B cell (primary cell): ENCODE data around the gene MBOAT7. TPM values are rescaled to one million over a fixed set of nuclear protein-coding genes. Genes with fewer than 3 reads are reported as not detected.

ENCODE experiments used
- ATAC-seq: fragments of 200-7000 bp; cut with Tn5 transposase; one replicate; pipeline ENCODE4 v1.10.0; 2021; ENCODE audit warnings: low read depth, mild to moderate bottlenecking, moderate number of reproducible peaks, moderate library complexity
- CTCF ChIA-PET: fragments of 350-600 bp; sonication (Branson Sonifier 250); formaldehyde crosslinking; loops from one replicate; lab custom pipeline; 2021; ENCODE audit warnings: antibody characterized with exemption, inconsistent platforms; lab: Charles Lee
- POLR2A ChIA-PET: fragments of 350-600 bp; sonication (Branson Sonifier 250); formaldehyde crosslinking; loops from one replicate; lab custom pipeline; 2021; ENCODE audit warnings: antibody characterized with exemption; lab: Charles Lee
- DNase-seq: peaks from one replicate; pipeline ENCODE4 v3.0.0; 2013
- H2AFZ ChIP-seq: 2 replicates; pipeline ENCODE4 v1.6.1; 2012; ENCODE audit warnings: mild to moderate bottlenecking, low read depth, low read length; ENCODE audit not compliant: insufficient read depth, poor library complexity, severe bottlenecking
- H3K27ac ChIP-seq, 2 donors: 1 replicate in 1 of 2; 2 replicates in 1 of 2; pipeline ENCODE4 v1.5.1; 2012 to 2013; ENCODE audit warnings: low read length in 2 of 2, mild to moderate bottlenecking in 2 of 2, moderate library complexity in 1 of 2
- H3K27me3 ChIP-seq, 4 experiments: fragments of 200-600 bp in 1 of 4; sonication (generic) in 1 of 4; replicated peaks in 1 of 4; 1 replicate in 2 of 4; 2 replicates in 2 of 4; pipeline versions ENCODE4 v1.6.1 to v1.7.0; 2013 to 2016; ENCODE audit warnings: low read length in 3 of 4, mild to moderate bottlenecking in 2 of 4, mixed read lengths in 1 of 4, moderate library complexity in 1 of 4; ENCODE audit not compliant: insufficient read depth in 4 of 4, control insufficient read depth in 3 of 4; ENCODE audit errors: control extremely low read depth in 1 of 4
- H3K36me3 ChIP-seq, 2 experiments: replicated peaks in 1 of 2; 1 replicate in 1 of 2; 2 replicates in 1 of 2; pipeline versions ENCODE4 v1.6.1 to v1.7.1; 2013; ENCODE audit warnings: low read length in 1 of 2; ENCODE audit not compliant: insufficient read depth in 2 of 2, control insufficient read depth in 1 of 2; ENCODE audit errors: control extremely low read depth in 1 of 2, extremely low read depth in 1 of 2
- H3K4me1 ChIP-seq, 2 donors: fragments of 200-600 bp in 1 of 2; sonication (generic) in 1 of 2; 1 replicate in 1 of 2; 2 replicates in 1 of 2; pipeline versions ENCODE4 v1.5.1 to v1.6.1; 2013 to 2017; ENCODE audit warnings: low read length in 2 of 2; ENCODE audit not compliant: control insufficient read depth in 2 of 2, insufficient read depth in 2 of 2
- H3K4me2 ChIP-seq: replicated peaks from 2 replicates; pipeline ENCODE3; 2012; ENCODE audit warnings: mild to moderate bottlenecking, low read depth, low read length; ENCODE audit not compliant: poor library complexity, severe bottlenecking
- H3K4me3 ChIP-seq, 5 experiments: fragments of 200-600 bp in 1 of 5; sonication (generic) in 1 of 5; 1 replicate in 3 of 5; 2 replicates in 2 of 5; pipeline versions ENCODE4 v1.5.1 to v1.7.0; 2011 to 2016; ENCODE audit warnings: low read length in 4 of 5, mild to moderate bottlenecking in 4 of 5, low read depth in 2 of 5, control low read depth in 1 of 5, moderate library complexity in 1 of 5; ENCODE audit not compliant: insufficient read depth in 1 of 5; ENCODE audit errors: control extremely low read depth in 1 of 5, extremely low read depth in 1 of 5
- H3K79me2 ChIP-seq: fragments of 200-600 bp; sonication (generic); one replicate; pipeline ENCODE4 v1.6.0; 2016; ENCODE audit warnings: low read length; ENCODE audit not compliant: control insufficient read depth, insufficient read depth
- H3K9ac ChIP-seq: fragments of 200-600 bp; sonication (generic); 2 replicates; pipeline ENCODE4 v1.6.1; 2017; ENCODE audit warnings: mild to moderate bottlenecking, low read length, moderate library complexity
- H3K9me3 ChIP-seq, 3 donors: one replicate each; pipeline versions ENCODE4 v1.6.1 to v1.7.1; 2013; ENCODE audit warnings: low read length in 2 of 3; ENCODE audit not compliant: control insufficient read depth in 2 of 3, insufficient read depth in 1 of 3; ENCODE audit errors: control extremely low read depth in 1 of 3
- H4K20me1 ChIP-seq: 2 replicates; pipeline ENCODE4 v1.6.0; 2012; ENCODE audit warnings: mild to moderate bottlenecking, low read length; ENCODE audit not compliant: insufficient read depth, control insufficient read depth, poor library complexity, severe bottlenecking
- H3K27ac Mint-ChIP-seq: one replicate; pipeline ENCODE4 v1.8.0; 2021; ENCODE audit warnings: mixed read lengths
- H3K27me3 Mint-ChIP-seq: one replicate; pipeline ENCODE4 v1.8.0; 2021; ENCODE audit warnings: mixed read lengths
- H3K4me1 Mint-ChIP-seq: one replicate; pipeline ENCODE4 v1.8.0; 2021; ENCODE audit warnings: mixed read lengths
- H3K4me3 Mint-ChIP-seq: one replicate; pipeline ENCODE4 v1.8.0; 2021; ENCODE audit warnings: mixed read lengths
- H3K9me3 Mint-ChIP-seq: one replicate; pipeline ENCODE4 v1.8.0; 2022; ENCODE audit warnings: mixed read lengths; ENCODE audit not compliant: insufficient read depth
- EZH2 ChIP-seq: IDR thresholded peaks from 2 replicates; pipeline ENCODE4 v1.6.1; 2012; ENCODE audit warnings: borderline replicate concordance, low read depth, mild to moderate bottlenecking, moderate library complexity, low read length; ENCODE audit not compliant: insufficient read depth, poor library complexity, severe bottlenecking
- WGBS: methylation state at CpG from one replicate; pipeline ENCODE4 v1.1.5; 2013; ENCODE audit warnings: missing lambda C conversion rate; ENCODE audit not compliant: insufficient coverage; 5-methylcytosine and 5-hydroxymethylcytosine counted together
- intact Hi-C: fragments of 100-400 bp; cut with micrococcal nuclease; formaldehyde crosslinking; loops from one replicate; pipeline ENCODE4 v1.10.0; 2022
- polyA plus RNA-seq: library from polyadenylated mRNA; depleted of rRNA; stranded (reverse); fragments of >200 nt; gene quantifications from 2 replicates; pipeline ENCODE4 v1.2.3, GENCODE V29; 2012
- total RNA-seq, 2 donors: library from RNA; stranded (reverse); fragments of 120-200 nt in 1 of 2; gene quantifications; 1 replicate in 1 of 2; 2 replicates in 1 of 2; pipeline versions ENCODE4 v1.2.3 to v1.2.4, GENCODE V29; 2013 to 2022
- TF ChIP-seq, protein P1 (sequence below): fragments of 200-600 bp; IDR thresholded peaks from one replicate; pipeline ENCODE4 v1.8.0; 2022; ENCODE audit warnings: antibody characterized with exemption, mild to moderate bottlenecking

Gene MBOAT7
- total and polyA plus RNA-seq, 2 donors (not counting 1 experiment from before 2014, with no cell fraction given) = 22.3 to 34.8 TPM

DNA sequence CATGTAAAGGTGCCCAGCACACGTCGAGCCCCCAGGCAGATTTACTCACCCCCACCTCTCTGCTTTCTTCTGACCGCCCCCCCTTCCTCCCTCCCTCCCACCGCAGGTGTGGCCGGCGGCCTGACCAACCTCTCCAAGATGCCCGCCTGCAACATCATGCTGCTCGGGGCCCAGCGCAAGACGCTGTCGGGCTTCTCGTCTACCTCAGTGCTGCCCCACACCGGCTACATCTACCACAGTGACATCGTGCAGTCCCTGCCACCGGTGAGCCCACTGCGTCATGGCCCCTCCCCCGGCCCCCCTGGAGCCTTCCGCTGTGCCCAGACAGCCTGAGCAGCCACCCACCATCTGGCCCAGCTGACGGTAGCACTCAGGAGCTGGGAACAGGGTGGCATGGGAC is 65.0 kb downstream of the MBOAT7 start:
- DNase-seq (no peak), ATAC-seq (no peak)
- intact Hi-C loops = no loop called here
- WGBS = 94% methylated on average over 17 of the region's 19 CpGs
- H3K4me1 Mint-ChIP-seq = no peaks in the 10 kb centered on the region
- no peaks in the 10 kb centered on the region for H3K4me1 ChIP-seq
- H3K9ac ChIP-seq = no peak overlapping the region
- H3K27me3 ChIP-seq = no peaks in the 10 kb centered on the region
- no peaks in the 10 kb centered on the region for H3K9me3 Mint-ChIP-seq
- no peaks in the 10 kb centered on the region for H3K27me3 Mint-ChIP-seq
- H3K4me2 ChIP-seq = no peak overlapping the region
- no peaks in the 10 kb centered on the region for H3K9me3 ChIP-seq
- H4K20me1 ChIP-seq = peaks cover 8% of the 10 kb centered on the region
- no peak overlapping the region for H3K4me3 ChIP-seq
- peaks cover 7 to 76% of the 10 kb centered on the region in 2 experiments for H3K36me3 ChIP-seq
- ChIA-PET CTCF (interaction anchor here (0.6 kb wide), 1 partner anchor 525 kb away, joined by 3 read pairs; no protein-coding TSS in a partner anchor), POLR2A (no interaction called here)
- peaks cover 6% of the 10 kb centered on the region for H3K79me2 ChIP-seq
- TF ChIP-seq, protein P1, sequence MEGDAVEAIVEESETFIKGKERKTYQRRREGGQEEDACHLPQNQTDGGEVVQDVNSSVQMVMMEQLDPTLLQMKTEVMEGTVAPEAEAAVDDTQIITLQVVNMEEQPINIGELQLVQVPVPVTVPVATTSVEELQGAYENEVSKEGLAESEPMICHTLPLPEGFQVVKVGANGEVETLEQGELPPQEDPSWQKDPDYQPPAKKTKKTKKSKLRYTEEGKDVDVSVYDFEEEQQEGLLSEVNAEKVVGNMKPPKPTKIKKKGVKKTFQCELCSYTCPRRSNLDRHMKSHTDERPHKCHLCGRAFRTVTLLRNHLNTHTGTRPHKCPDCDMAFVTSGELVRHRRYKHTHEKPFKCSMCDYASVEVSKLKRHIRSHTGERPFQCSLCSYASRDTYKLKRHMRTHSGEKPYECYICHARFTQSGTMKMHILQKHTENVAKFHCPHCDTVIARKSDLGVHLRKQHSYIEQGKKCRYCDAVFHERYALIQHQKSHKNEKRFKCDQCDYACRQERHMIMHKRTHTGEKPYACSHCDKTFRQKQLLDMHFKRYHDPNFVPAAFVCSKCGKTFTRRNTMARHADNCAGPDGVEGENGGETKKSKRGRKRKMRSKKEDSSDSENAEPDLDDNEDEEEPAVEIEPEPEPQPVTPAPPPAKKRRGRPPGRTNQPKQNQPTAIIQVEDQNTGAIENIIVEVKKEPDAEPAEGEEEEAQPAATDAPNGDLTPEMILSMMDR = no peak
- no peak for TF ChIP-seq EZH2
- H3K27ac ChIP-seq = no peak overlapping the region
- no peak overlapping the region for H3K4me3 Mint-ChIP-seq
- H3K27ac Mint-ChIP-seq = no peak overlapping the region
- no peak overlapping the region for H2AFZ ChIP-seq

DNA sequence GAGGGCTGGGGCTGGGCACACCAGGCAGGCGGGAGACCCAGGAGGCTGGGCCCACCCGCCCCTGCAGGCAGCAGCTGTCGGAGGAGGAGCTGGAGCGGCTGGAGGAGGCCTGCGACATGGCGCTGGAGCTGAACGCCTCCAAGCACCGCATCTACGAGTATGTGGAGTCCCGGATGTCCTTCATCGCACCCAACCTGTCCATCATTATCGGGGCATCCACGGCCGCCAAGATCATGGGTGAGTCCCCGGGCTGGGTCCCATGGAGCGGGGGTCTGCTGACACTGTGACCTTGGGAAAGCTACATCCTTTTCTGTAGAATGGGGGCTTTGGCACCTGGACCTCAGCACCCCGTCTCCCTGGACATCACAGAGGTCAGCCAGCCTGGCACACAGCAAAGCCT is 65.7 kb downstream of the MBOAT7 start:
- Mint-ChIP-seq H3K9me3 (no peaks in the 10 kb centered on the region), H3K27ac (no peak overlapping the region), H3K4me1 (no peaks in the 10 kb centered on the region), H3K27me3 (no peaks in the 10 kb centered on the region), H3K4me3 (no peak overlapping the region)
- intact Hi-C loops = no loop called here
- CTCF ChIA-PET = no interaction called here
- Histone ChIP-seq H4K20me1 (peaks cover 9% of the 10 kb centered on the region), H3K27me3 (no peaks in the 10 kb centered on the region), H3K9ac (no peak overlapping the region), H2AFZ (no peak overlapping the region), H3K27ac (no peak overlapping the region), H3K4me1 (no peaks in the 10 kb centered on the region), H3K36me3 (peaks cover 7 to 72% of the 10 kb centered on the region in 2 experiments), H3K9me3 (no peaks in the 10 kb centered on the region), H3K4me3 (no peak overlapping the region), H3K79me2 (peaks cover 8% of the 10 kb centered on the region), H3K4me2 (no peak overlapping the region)
- POLR2A ChIA-PET = no interaction called here
- TF ChIP-seq EZH2 = no peak
- TF ChIP-seq, protein P1 = no peak
- ATAC-seq = no peak
- WGBS = 97% methylated on average over 15 of the region's 17 CpGs
- no peak for DNase-seq

Other genes with a start within 250 kb of the MBOAT7 start
- not detected in 2 replicates for gene CACNG8, start 226.6 kb downstream of the MBOAT7 start, total RNA-seq
- not detected in 2 replicates for gene CACNG8, start 226.6 kb downstream of the MBOAT7 start, polyA plus RNA-seq
- not detected in 2 replicates for gene CACNG6, start 197.9 kb downstream of the MBOAT7 start, total RNA-seq
- not detected in 2 replicates for gene CACNG6, start 197.9 kb downstream of the MBOAT7 start, polyA plus RNA-seq
- gene VSTM1, start 125.7 kb downstream of the MBOAT7 start, total RNA-seq = not detected in 2 replicates
- gene VSTM1, start 125.7 kb downstream of the MBOAT7 start, polyA plus RNA-seq = 0.58 and 0.82 TPM in 2 replicates
- gene TARM1, start 108.2 kb downstream of the MBOAT7 start, total RNA-seq = not detected in 2 replicates
- not detected in 2 replicates for gene TARM1, start 108.2 kb downstream of the MBOAT7 start, polyA plus RNA-seq
- gene OSCAR, start 88.8 kb downstream of the MBOAT7 start, total RNA-seq = not detected in 2 replicates
- gene OSCAR, start 88.8 kb downstream of the MBOAT7 start, polyA plus RNA-seq = 1.1 and 1.7 TPM in 2 replicates
- 91.8 and 94.4 TPM in 2 replicates for gene NDUFA3, start 86.7 kb downstream of the MBOAT7 start, total RNA-seq
- gene NDUFA3, start 86.7 kb downstream of the MBOAT7 start, polyA plus RNA-seq = 46.6 and 55.4 TPM in 2 replicates
- gene TFPT, start 73.9 kb downstream of the MBOAT7 start, total RNA-seq = 10.4 and 12.7 TPM in 2 replicates
- 8.4 and 8.7 TPM in 2 replicates for gene TFPT, start 73.9 kb downstream of the MBOAT7 start, polyA plus RNA-seq
- gene PRPF31, start 73.8 kb downstream of the MBOAT7 start, total RNA-seq = 65.4 and 66.2 TPM in 2 replicates
- gene PRPF31, start 73.8 kb downstream of the MBOAT7 start, polyA plus RNA-seq = 61.2 and 62.4 TPM in 2 replicates
- gene CNOT3, start 51.8 kb downstream of the MBOAT7 start, total RNA-seq = 71.0 and 82.1 TPM in 2 replicates
- gene CNOT3, start 51.8 kb downstream of the MBOAT7 start, polyA plus RNA-seq = 28.1 and 28.5 TPM in 2 replicates
- gene LENG1, start 29.9 kb downstream of the MBOAT7 start, total RNA-seq = 13.7 and 16.5 TPM in 2 replicates
- 9.0 and 9.2 TPM in 2 replicates for gene LENG1, start 29.9 kb downstream of the MBOAT7 start, polyA plus RNA-seq
- gene TMC4, start 16.4 kb downstream of the MBOAT7 start, total RNA-seq = not detected in 2 replicates
- gene TMC4, start 16.4 kb downstream of the MBOAT7 start, polyA plus RNA-seq = not detected in 2 replicates
- gene TSEN34, start 1.7 kb upstream of the MBOAT7 start, total RNA-seq = 23.5 and 25.1 TPM in 2 replicates
- 17.6 and 18.2 TPM in 2 replicates for gene TSEN34, start 1.7 kb upstream of the MBOAT7 start, polyA plus RNA-seq
- gene RPS9, start 11.3 kb upstream of the MBOAT7 start, total RNA-seq = 1,512 and 1,603 TPM in 2 replicates
- gene RPS9, start 11.3 kb upstream of the MBOAT7 start, polyA plus RNA-seq = 3,492 and 3,905 TPM in 2 replicates
- gene LILRB3, start 33.4 kb upstream of the MBOAT7 start, total RNA-seq = 0.25 and 0.34 TPM in 2 replicates
- gene LILRB3, start 33.4 kb upstream of the MBOAT7 start, polyA plus RNA-seq = 1.0 and 2.3 TPM in 2 replicates
- not detected in 2 replicates for gene LILRA6, start 53.2 kb upstream of the MBOAT7 start, total RNA-seq
- gene LILRA6, start 53.2 kb upstream of the MBOAT7 start, polyA plus RNA-seq = 0.66 and 0.79 TPM in 2 replicates
- 0.05 and 0.17 TPM in 2 replicates for gene LILRB5, start 67.7 kb upstream of the MBOAT7 start, total RNA-seq
- gene LILRB5, start 67.7 kb upstream of the MBOAT7 start, polyA plus RNA-seq = not detected in 2 replicates
- gene LILRB2, start 91.5 kb upstream of the MBOAT7 start, total RNA-seq = 8.3 and 9.2 TPM in 2 replicates
- 7.5 and 12.4 TPM in 2 replicates for gene LILRB2, start 91.5 kb upstream of the MBOAT7 start, polyA plus RNA-seq
- 0.46 TPM in 1 of 2 replicates, not detected in the other for gene LILRA5, start 123.6 kb upstream of the MBOAT7 start, total RNA-seq
- gene LILRA5, start 123.6 kb upstream of the MBOAT7 start, polyA plus RNA-seq = 1.3 and 1.8 TPM in 2 replicates
- gene LILRA4, start 149.6 kb upstream of the MBOAT7 start, total RNA-seq = 10.1 and 10.4 TPM in 2 replicates
- gene LILRA4, start 149.6 kb upstream of the MBOAT7 start, polyA plus RNA-seq = 7.2 TPM in 2 replicates
- gene LAIR1, start 175.4 kb upstream of the MBOAT7 start, total RNA-seq = 40.2 and 41.5 TPM in 2 replicates
- 173 and 191 TPM in 2 replicates for gene LAIR1, start 175.4 kb upstream of the MBOAT7 start, polyA plus RNA-seq
- not detected in 2 replicates for gene TTYH1, start 225.9 kb upstream of the MBOAT7 start, total RNA-seq
- gene TTYH1, start 225.9 kb upstream of the MBOAT7 start, polyA plus RNA-seq = not detected in 2 replicates